GM06990 (cell line): Measurements from ENCODE around the gene ARHGEF4.
"Not testable (repeated sequence)": the region's sequence is repeated elsewhere in the genome, so short reads cannot be mapped to it uniquely, and the experiment has no call there.

Source experiments
- DNase-seq: peaks from one replicate; pipeline ENCODE4 v3.0.0-alpha.2; 2011; ENCODE audit not compliant: insufficient read length; ENCODE audit errors: extremely low read depth
- H3K27me3 ChIP-seq: replicated peaks from 2 replicates; pipeline ENCODE4 v1.6.0; 2011; ENCODE audit warnings: low read length; ENCODE audit not compliant: control insufficient read depth, insufficient read depth
- H3K36me3 ChIP-seq: 2 replicates; pipeline ENCODE4 v1.5.1; 2011; ENCODE audit warnings: low read length; ENCODE audit not compliant: control insufficient read depth, insufficient read depth
- H3K4me3 ChIP-seq: replicated peaks from 2 replicates; pipeline ENCODE4 v1.5.1; 2011; ENCODE audit warnings: low read depth, mild to moderate bottlenecking, control low read depth, low read length
- TF ChIP-seq, protein P1 (sequence below): IDR thresholded peaks from 2 replicates; pipeline ENCODE4 v1.5.1; 2011; ENCODE audit warnings: low read length, control low read depth, mild to moderate bottlenecking, inconsistent platforms; ENCODE audit not compliant: insufficient read depth, poor library complexity, severe bottlenecking

Gene ARHGEF4

DNA sequence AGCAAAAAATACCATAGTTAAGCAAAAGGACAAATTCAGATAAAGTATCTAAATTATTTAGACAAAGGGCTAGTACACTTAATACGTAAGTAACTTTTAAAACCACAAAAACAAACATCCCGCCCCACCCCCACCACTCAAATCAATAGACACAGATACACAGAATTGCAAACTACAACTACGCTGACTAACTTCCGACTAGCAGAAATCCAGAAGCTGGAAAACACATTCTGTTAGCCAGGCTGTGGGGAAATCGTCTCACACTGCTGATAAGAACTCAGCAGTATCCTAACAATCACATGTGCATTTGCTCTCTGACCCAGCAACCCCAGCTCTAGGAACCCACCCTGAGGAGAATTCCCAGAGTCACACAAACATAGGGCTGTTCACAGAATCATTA, 240.0 kb downstream of the ARHGEF4 start:
- DNase-seq = no peak
- TF ChIP-seq, protein P1, sequence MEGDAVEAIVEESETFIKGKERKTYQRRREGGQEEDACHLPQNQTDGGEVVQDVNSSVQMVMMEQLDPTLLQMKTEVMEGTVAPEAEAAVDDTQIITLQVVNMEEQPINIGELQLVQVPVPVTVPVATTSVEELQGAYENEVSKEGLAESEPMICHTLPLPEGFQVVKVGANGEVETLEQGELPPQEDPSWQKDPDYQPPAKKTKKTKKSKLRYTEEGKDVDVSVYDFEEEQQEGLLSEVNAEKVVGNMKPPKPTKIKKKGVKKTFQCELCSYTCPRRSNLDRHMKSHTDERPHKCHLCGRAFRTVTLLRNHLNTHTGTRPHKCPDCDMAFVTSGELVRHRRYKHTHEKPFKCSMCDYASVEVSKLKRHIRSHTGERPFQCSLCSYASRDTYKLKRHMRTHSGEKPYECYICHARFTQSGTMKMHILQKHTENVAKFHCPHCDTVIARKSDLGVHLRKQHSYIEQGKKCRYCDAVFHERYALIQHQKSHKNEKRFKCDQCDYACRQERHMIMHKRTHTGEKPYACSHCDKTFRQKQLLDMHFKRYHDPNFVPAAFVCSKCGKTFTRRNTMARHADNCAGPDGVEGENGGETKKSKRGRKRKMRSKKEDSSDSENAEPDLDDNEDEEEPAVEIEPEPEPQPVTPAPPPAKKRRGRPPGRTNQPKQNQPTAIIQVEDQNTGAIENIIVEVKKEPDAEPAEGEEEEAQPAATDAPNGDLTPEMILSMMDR = no peak
- Histone ChIP-seq H3K27me3 (no peaks in the 10 kb centered on the region), H3K4me3 (no peak overlapping the region), H3K36me3 (peaks cover 19% of the 10 kb centered on the region)

DNA sequence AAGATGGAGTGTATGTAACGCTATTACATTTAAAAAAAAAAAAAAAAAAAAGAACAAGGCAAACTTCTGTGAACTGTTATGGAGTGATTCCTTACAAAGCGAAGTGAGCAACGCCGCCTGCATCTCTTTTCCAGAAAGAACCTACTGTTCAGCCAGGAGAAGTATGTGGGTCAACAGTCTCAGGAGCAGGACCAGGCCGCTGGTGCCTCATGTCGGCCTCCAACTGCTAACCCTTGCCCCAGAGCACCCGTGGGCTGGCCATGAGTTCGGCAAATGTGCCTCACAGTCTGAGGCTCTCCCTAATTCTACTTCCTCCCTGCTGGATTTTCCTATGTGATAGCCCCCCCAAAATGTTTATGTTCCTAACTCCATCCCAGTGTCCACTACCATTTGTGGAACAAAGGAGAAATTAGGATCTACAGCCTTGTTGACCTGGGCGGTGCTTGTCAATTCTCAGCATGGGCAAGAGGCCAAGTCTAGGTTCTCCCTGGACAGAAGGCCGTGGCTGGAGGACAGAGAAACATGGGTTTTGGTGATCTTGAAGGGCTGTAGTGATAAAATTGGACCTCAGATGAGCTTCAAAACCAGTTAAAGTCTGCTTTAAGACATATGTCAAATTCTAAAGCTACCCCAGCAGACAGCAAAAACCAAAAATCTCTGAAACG, 240.6 kb downstream of the ARHGEF4 start:
- no peak for DNase-seq
- H3K4me3 ChIP-seq = no peak overlapping the region
- peaks cover 19% of the 10 kb centered on the region for H3K36me3 ChIP-seq
- TF ChIP-seq, protein P1 = no peak
- H3K27me3 ChIP-seq = no peaks in the 10 kb centered on the region

DNA sequence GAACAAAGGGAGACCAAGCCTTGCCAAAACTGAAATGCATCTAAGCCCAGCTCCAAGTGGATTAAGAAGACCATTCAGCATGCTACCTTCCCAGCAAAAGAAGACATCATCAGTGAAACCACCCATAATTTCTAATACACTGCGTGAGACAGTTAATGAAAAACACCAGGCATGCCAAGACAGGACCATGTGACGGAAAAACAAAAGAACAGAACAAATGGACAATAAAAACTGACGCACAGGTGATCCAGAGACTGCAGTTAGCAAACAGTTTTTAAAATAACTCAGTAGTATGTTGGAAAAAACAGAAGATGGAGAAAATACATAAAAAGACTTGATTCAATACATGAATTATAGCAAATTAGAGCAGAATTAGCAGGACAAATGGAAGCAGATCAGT, 241.3 kb downstream of the ARHGEF4 start:
- DNase-seq = no peak
- TF ChIP-seq, protein P1 = no peak
- Histone ChIP-seq H3K36me3 (peaks cover 19% of the 10 kb centered on the region), H3K4me3 (no peak overlapping the region), H3K27me3 (no peaks in the 10 kb centered on the region)

DNA sequence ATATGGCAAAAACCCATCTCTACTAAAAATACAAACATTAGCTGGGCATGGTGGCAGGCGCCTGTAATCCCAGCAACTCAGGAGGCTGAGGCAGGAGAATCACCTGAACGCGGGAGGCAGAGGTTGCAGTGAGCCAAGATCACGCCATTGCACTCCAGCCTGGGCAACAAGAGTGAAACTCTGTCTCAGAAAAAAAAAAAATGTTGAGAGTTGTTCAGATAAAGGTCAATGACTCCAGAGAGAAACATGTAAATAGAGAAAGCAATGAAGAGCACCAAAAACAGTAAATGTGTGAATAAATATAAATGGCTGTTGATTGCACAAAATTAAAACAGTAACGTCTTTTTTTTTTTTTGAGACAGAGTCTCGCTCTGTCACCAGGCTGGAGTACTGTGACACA, 243.2 kb downstream of the ARHGEF4 start:
- not testable (repeated sequence) for H3K4me3 ChIP-seq, DNase-seq, H3K27me3 ChIP-seq
- peaks cover 12% of the 10 kb centered on the region for H3K36me3 ChIP-seq

DNA sequence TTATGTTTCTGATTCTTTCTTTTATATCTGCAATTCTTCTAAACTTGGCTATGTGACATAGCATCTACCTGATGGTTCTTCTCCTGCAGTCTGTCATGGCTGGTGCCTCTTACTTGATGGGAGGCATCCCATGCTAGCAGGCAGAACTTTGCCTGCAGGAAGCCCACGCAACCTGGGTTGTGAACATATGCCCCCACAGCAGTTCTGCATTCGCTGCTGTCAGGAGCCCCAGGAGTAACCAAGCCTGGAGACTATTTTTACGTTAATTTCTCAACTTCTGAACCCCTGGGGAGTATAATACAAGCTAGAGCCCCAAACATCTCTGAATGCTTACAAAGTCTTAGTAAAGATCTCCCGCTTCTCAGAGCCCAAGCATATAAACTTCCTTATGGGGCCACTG, 244.5 kb downstream of the ARHGEF4 start:
- H3K36me3 ChIP-seq = peaks cover 9% of the 10 kb centered on the region
- no peaks in the 10 kb centered on the region for H3K27me3 ChIP-seq
- no peak for DNase-seq
- no peak overlapping the region for H3K4me3 ChIP-seq
- TF ChIP-seq, protein P1 = no peak

DNA sequence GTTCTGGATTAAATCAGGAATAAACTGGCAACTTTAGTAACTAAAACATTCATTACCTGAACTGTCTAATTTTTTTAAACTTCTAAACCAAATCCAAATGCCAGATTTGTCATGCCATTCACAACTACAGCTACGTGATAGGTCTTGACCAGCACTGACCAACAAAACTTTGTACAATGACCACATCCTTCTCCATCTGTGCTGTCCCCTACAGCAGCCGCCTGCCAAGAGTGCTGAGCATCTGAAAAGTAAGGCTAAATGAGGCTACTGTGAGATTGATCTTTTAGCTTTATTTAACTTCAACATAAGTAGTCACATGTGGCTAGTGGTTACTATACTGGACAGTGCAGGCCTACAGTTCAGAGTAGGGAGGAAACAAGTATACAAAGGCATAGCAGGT, 248.9 kb downstream of the ARHGEF4 start:
- Histone ChIP-seq H3K4me3 (no peak overlapping the region), H3K36me3 (peaks cover 4% of the 10 kb centered on the region), H3K27me3 (no peaks in the 10 kb centered on the region)
- no peak for DNase-seq
- TF ChIP-seq, protein P1 = no peak
